GM12878 (cell line): Measurements from ENCODE around the gene BTNL2. TPM values are rescaled to one million over a fixed set of nuclear protein-coding genes. Genes with fewer than 3 reads are reported as not detected.

Experiments
- CREM ChIP-seq: IDR thresholded peaks from 2 replicates; pipeline ENCODE4 v1.6.1; 2014; ENCODE audit warnings: antibody characterized with exemption, low read depth
- MEF2A ChIP-seq: IDR thresholded peaks from 2 replicates; pipeline ENCODE4 v1.6.1; 2011; ENCODE audit warnings: low read depth, mild to moderate bottlenecking, low read length, moderate library complexity; ENCODE audit not compliant: insufficient read depth
- MTA3 ChIP-seq: IDR thresholded peaks from 2 replicates; pipeline ENCODE4 v1.6.1; 2012; ENCODE audit warnings: low read length, inconsistent platforms, borderline replicate concordance
- MXI1 ChIP-seq: fragments of 150-350 bp; IDR thresholded peaks from 2 replicates; pipeline ENCODE4 v1.6.1; 2011; ENCODE audit warnings: low read depth, mild to moderate bottlenecking, inconsistent platforms, low read length, improper control_type of control experiment
- MYB ChIP-seq: fragments of 150-350 bp; IDR thresholded peaks from 2 replicates; pipeline ENCODE4 v1.6.1; 2014; ENCODE audit warnings: mild to moderate bottlenecking, low read depth, low read length, borderline replicate concordance
- PAX5 ChIP-seq: IDR thresholded peaks from 2 replicates; pipeline ENCODE4 v1.6.1; 2011; ENCODE audit warnings: low read depth, low read length, borderline replicate concordance
- polyA plus RNA-seq, 11 experiments: library from polyadenylated mRNA; depleted of rRNA in 4 of 11; unstranded in 6 of 11; stranded (reverse) in 5 of 11; fragments of >200 nt; fragmentation: Nextera tagmentation in 4 of 11; fragmentation: Illumina TruSeq in 1 of 11; extraction: Ambion mirVana in 4 of 11; extraction: Trizol in 1 of 11; gene quantifications; 1 replicate in 1 of 11; 2 replicates in 10 of 11; pipeline versions ENCODE4 v1.2.1 to v1.2.3, GENCODE V29; 2011 to 2016; ENCODE audit warnings: inconsistent platforms in 2 of 11, missing spikeins in 2 of 11, low read depth in 1 of 11
- total RNA-seq, 4 experiments: library from RNA; depleted of rRNA in 3 of 4; stranded (reverse); fragments of >200 nt in 3 of 4; fragmentation: Illumina TruSeq in 1 of 4; extraction: Trizol in 1 of 4; gene quantifications; 2 replicates each; pipeline versions ENCODE4 v1.2.1 to v1.2.3, GENCODE V29; 2013 to 2021
- TF ChIP-seq, protein P1 (sequence below): fragments of 450-650 bp; IDR thresholded peaks from 2 replicates; pipeline ENCODE4 v1.6.1; 2016; ENCODE audit warnings: mild to moderate bottlenecking, moderate library complexity, borderline replicate concordance
- TF ChIP-seq, protein P2 (sequence below): fragments of 450-650 bp; IDR thresholded peaks from 2 replicates; pipeline ENCODE4 v1.6.1; 2016; ENCODE audit warnings: mild to moderate bottlenecking
- TF ChIP-seq, protein P3 (sequence below): fragments of 450-650 bp; IDR thresholded peaks from 2 replicates; pipeline ENCODE4 v1.6.1; 2017; ENCODE audit warnings: mild to moderate bottlenecking, moderate library complexity

Gene BTNL2
- total and polyA plus RNA-seq, 10 of the 15 experiments (the other 5 are each of a cell fraction or from before 2014, with no cell fraction given), result 0.11 to 0.29 (median 0.26) TPM; not detected in 5

- no peak for TF ChIP-seq CREM
- TF ChIP-seq MXI1, result no peak
- TF ChIP-seq, protein P1, sequence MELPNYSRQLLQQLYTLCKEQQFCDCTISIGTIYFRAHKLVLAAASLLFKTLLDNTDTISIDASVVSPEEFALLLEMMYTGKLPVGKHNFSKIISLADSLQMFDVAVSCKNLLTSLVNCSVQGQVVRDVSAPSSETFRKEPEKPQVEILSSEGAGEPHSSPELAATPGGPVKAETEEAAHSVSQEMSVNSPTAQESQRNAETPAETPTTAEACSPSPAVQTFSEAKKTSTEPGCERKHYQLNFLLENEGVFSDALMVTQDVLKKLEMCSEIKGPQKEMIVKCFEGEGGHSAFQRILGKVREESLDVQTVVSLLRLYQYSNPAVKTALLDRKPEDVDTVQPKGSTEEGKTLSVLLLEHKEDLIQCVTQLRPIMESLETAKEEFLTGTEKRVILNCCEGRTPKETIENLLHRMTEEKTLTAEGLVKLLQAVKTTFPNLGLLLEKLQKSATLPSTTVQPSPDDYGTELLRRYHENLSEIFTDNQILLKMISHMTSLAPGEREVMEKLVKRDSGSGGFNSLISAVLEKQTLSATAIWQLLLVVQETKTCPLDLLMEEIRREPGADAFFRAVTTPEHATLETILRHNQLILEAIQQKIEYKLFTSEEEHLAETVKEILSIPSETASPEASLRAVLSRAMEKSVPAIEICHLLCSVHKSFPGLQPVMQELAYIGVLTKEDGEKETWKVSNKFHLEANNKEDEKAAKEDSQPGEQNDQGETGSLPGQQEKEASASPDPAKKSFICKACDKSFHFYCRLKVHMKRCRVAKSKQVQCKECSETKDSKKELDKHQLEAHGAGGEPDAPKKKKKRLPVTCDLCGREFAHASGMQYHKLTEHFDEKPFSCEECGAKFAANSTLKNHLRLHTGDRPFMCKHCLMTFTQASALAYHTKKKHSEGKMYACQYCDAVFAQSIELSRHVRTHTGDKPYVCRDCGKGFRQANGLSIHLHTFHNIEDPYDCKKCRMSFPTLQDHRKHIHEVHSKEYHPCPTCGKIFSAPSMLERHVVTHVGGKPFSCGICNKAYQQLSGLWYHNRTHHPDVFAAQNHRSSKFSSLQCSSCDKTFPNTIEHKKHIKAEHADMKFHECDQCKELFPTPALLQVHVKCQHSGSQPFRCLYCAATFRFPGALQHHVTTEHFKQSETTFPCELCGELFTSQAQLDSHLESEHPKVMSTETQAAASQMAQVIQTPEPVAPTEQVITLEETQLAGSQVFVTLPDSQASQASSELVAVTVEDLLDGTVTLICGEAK, result no peak
- peak; percentile 58; the same call in 1 of the 2 replicates for TF ChIP-seq PAX5
- TF ChIP-seq MYB, result peak; percentile 51; the same call in 1 of the 2 replicates
- peak; percentile 98 for TF ChIP-seq MTA3
- TF ChIP-seq, protein P2, sequence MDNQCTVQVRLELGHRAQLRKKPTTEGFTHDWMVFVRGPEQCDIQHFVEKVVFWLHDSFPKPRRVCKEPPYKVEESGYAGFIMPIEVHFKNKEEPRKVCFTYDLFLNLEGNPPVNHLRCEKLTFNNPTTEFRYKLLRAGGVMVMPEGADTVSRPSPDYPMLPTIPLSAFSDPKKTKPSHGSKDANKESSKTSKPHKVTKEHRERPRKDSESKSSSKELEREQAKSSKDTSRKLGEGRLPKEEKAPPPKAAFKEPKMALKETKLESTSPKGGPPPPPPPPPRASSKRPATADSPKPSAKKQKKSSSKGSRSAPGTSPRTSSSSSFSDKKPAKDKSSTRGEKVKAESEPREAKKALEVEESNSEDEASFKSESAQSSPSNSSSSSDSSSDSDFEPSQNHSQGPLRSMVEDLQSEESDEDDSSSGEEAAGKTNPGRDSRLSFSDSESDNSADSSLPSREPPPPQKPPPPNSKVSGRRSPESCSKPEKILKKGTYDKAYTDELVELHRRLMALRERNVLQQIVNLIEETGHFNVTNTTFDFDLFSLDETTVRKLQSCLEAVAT, result no peak
- no peak for TF ChIP-seq MEF2A
- TF ChIP-seq, protein P3, sequence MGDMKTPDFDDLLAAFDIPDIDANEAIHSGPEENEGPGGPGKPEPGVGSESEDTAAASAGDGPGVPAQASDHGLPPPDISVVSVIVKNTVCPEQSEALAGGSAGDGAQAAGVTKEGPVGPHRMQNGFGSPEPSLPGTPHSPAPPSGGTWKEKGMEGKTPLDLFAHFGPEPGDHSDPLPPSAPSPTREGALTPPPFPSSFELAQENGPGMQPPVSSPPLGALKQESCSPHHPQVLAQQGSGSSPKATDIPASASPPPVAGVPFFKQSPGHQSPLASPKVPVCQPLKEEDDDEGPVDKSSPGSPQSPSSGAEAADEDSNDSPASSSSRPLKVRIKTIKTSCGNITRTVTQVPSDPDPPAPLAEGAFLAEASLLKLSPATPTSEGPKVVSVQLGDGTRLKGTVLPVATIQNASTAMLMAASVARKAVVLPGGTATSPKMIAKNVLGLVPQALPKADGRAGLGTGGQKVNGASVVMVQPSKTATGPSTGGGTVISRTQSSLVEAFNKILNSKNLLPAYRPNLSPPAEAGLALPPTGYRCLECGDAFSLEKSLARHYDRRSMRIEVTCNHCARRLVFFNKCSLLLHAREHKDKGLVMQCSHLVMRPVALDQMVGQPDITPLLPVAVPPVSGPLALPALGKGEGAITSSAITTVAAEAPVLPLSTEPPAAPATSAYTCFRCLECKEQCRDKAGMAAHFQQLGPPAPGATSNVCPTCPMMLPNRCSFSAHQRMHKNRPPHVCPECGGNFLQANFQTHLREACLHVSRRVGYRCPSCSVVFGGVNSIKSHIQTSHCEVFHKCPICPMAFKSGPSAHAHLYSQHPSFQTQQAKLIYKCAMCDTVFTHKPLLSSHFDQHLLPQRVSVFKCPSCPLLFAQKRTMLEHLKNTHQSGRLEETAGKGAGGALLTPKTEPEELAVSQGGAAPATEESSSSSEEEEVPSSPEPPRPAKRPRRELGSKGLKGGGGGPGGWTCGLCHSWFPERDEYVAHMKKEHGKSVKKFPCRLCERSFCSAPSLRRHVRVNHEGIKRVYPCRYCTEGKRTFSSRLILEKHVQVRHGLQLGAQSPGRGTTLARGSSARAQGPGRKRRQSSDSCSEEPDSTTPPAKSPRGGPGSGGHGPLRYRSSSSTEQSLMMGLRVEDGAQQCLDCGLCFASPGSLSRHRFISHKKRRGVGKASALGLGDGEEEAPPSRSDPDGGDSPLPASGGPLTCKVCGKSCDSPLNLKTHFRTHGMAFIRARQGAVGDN, result no peak; the same call in 1 of the 2 replicates
These were observed 38.4 kb upstream of the BTNL2 start (continued) for GRCh38 chr6:32445321-32445854.
